BLaER1 treated with 17β-estradiol and CSF1 and Interleukin-3, amounts not matched to agents 10 nM and 100 nM (cell line): ENCODE measurements around the gene ARHGDIB.

Experiments
- H3K27ac ChIP-seq, 11 experiments: shearing (Covaris generic); formaldehyde crosslinking; 2 replicates each; pipeline ENCODE4 v1.8.1; 2022
- H3K27me3 ChIP-seq, 11 experiments: shearing (Covaris generic); formaldehyde crosslinking; 2 replicates each; pipeline ENCODE4 v1.8.1; 2022
- H3K36me3 ChIP-seq, 11 experiments: shearing (Covaris generic); formaldehyde crosslinking; 2 replicates each; pipeline ENCODE4 v1.8.1; 2022
- H3K4me1 ChIP-seq, 10 experiments: shearing (Covaris generic); formaldehyde crosslinking; 2 replicates each; pipeline ENCODE4 v1.8.1; 2022
- H3K4me2 ChIP-seq, 11 experiments: shearing (Covaris generic); formaldehyde crosslinking; 2 replicates each; pipeline ENCODE4 v1.8.1; 2022
- H3K4me3 ChIP-seq, 10 experiments: shearing (Covaris generic); formaldehyde crosslinking; 2 replicates each; pipeline ENCODE4 v1.8.1; 2022
- H3K9ac ChIP-seq, 11 experiments: shearing (Covaris generic); formaldehyde crosslinking; 2 replicates each; pipeline ENCODE4 v1.8.1; 2022
- H3K9me3 ChIP-seq, 11 experiments: shearing (Covaris generic); formaldehyde crosslinking; replicated peaks in 1 of 11; 2 replicates each; pipeline ENCODE4 v1.8.1; 2022
- H4K20me1 ChIP-seq, 11 experiments: shearing (Covaris generic); formaldehyde crosslinking; 2 replicates each; pipeline ENCODE4 v1.8.1; 2022
- Cebpa-rat ChIP-seq, 11 experiments: shearing (Covaris generic); IDR thresholded peaks; 2 replicates each; pipeline ENCODE4 v1.8.1; 2022

The ARHGDIB gene

GRCh38 chr12:14938301-14938700, 23.1 kb downstream of the ARHGDIB start, which contains the start of gene ERP27:
TSS of gene ERP27 (minus strand) at chr12:14938537. CDS start at chr12:14938508, 29 bp downstream.
- no peaks in the 10 kb centered on the region for H3K27me3 ChIP-seq
- peaks cover 80 to 100% (median 96%) of the 10 kb centered on the region in 11 experiments for H3K36me3 ChIP-seq
- H4K20me1 ChIP-seq: peaks cover 0 to 10% (median 0%) of the 10 kb centered on the region in 11 experiments; a peak in 5 of 22 replicates
- TF ChIP-seq Cebpa-rat (IDR thresholded peaks at IDR 0.05): no peak
- H3K27ac ChIP-seq: no peak within 1 kb of the TSS
- H3K4me2 ChIP-seq: peak within 1 kb of the TSS in 3 of 11 experiments; percentile 0 to 35 (median 20); a peak in 1 of 22 replicates
- no peak within 1 kb of the TSS for H3K4me3 ChIP-seq
- peaks cover 0 to 22% (median 8%) of the 10 kb centered on the region in 10 experiments; a peak in 9 of 20 replicates for H3K4me1 ChIP-seq
- H3K9me3 ChIP-seq: peaks cover 0 to 7% (median 0%) of the 10 kb centered on the region in 11 experiments; a peak in 4 of 22 replicates
- H3K9ac ChIP-seq: no peak within 1 kb of the TSS

DNA sequence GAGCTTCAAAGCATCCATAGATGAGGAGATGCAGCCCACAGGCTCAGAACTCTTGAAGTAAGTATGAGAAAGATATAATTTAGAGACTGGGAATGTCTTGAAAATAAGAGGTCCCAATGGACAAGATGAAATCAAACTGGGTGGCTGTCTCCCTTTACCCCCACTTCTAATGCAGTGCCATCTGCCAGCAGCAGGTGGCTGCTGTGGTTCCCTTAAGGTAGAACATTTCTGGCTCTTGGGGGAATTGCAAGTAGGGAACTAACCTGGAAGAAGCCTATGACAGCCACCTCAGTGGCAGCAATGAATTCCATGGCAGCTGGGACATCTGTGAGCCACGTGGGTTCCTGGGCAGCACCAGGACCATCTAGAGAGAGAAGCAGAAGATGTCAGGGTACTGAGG, 23.7 kb downstream of the ARHGDIB start:
- Histone ChIP-seq H3K9ac (no peak overlapping the region), H3K9me3 (peaks cover 0 to 7% (median 0%) of the 10 kb centered on the region in 11 experiments; a peak in 3 of 22 replicates), H3K36me3 (peaks cover 80 to 100% (median 96%) of the 10 kb centered on the region in 11 experiments)

DNA sequence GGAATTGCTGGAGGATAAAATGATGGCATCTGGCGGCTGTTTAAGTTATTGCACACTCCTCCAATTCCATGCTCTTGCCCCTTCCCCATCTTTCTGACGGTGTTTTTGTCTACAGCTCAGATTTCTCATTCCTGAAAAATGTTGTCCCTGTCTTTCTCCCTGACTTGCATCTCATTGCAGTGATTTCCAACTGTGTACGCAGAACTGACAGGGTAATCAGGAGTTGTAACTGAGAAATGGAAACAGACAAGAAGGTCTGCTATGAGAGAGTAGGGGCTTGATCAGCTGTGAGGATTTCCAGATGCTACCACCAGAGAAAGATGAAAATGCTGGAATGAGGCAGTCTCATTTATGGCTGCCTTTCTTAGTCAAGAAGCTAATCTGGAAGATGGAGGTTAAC, 24.4 kb downstream of the ARHGDIB start:
- no peak overlapping the region for H3K27ac ChIP-seq
- H3K9ac ChIP-seq: no peak overlapping the region
- peaks cover 0 to 22% (median 8%) of the 10 kb centered on the region in 10 experiments; a peak in 9 of 20 replicates for H3K4me1 ChIP-seq
- no peak for TF ChIP-seq Cebpa-rat (IDR thresholded peaks at IDR 0.05)
- H4K20me1 ChIP-seq: peaks cover 0 to 4% (median 0%) of the 10 kb centered on the region in 11 experiments; a peak in 2 of 22 replicates
- H3K9me3 ChIP-seq: peaks cover 0 to 4% (median 0%) of the 10 kb centered on the region in 11 experiments; a peak in 2 of 22 replicates
- no peak overlapping the region for H3K4me2 ChIP-seq
- peaks cover 80 to 100% (median 96%) of the 10 kb centered on the region in 11 experiments for H3K36me3 ChIP-seq
- no peak overlapping the region for H3K4me3 ChIP-seq
- H3K27me3 ChIP-seq: no peaks in the 10 kb centered on the region

More for the DNA sequence above, 23.7 kb downstream of the ARHGDIB start:
- H3K4me2 ChIP-seq: no peak overlapping the region
- H3K4me1 ChIP-seq: peaks cover 0 to 22% (median 8%) of the 10 kb centered on the region in 10 experiments; a peak in 9 of 20 replicates
- H3K27ac ChIP-seq: no peak overlapping the region
- TF ChIP-seq Cebpa-rat (IDR thresholded peaks at IDR 0.05): no peak
- no peak overlapping the region for H3K4me3 ChIP-seq
- peaks cover 0 to 10% (median 0%) of the 10 kb centered on the region in 11 experiments; a peak in 5 of 22 replicates for H4K20me1 ChIP-seq
- H3K27me3 ChIP-seq: no peaks in the 10 kb centered on the region

GRCh38 chr12:14936224-14936861, 25.1 kb downstream of the ARHGDIB start:
- no peaks in the 10 kb centered on the region for H4K20me1 ChIP-seq
- no peak overlapping the region for H3K4me3 ChIP-seq
- H3K9me3 ChIP-seq: peaks cover 0 to 3% (median 0%) of the 10 kb centered on the region in 11 experiments; a peak in 1 of 22 replicates
- H3K9ac ChIP-seq: no peak overlapping the region
- TF ChIP-seq Cebpa-rat (IDR thresholded peaks at IDR 0.05): no peak
- H3K27ac ChIP-seq: no peak overlapping the region
- peaks cover 80 to 100% (median 95%) of the 10 kb centered on the region in 11 experiments for H3K36me3 ChIP-seq
- no peak overlapping the region for H3K4me2 ChIP-seq
- H3K27me3 ChIP-seq: no peaks in the 10 kb centered on the region
- peaks cover 0 to 22% (median 11%) of the 10 kb centered on the region in 10 experiments; a peak in 13 of 20 replicates for H3K4me1 ChIP-seq

- no peak overlapping the region for H3K4me2 ChIP-seq
- TF ChIP-seq Cebpa-rat (IDR thresholded peaks at IDR 0.05): no peak
- no peaks in the 10 kb centered on the region; a peak in 1 of 22 replicates for H3K9me3 ChIP-seq
- no peak overlapping the region for H3K27ac ChIP-seq
- H4K20me1 ChIP-seq: no peaks in the 10 kb centered on the region
- peaks cover 0 to 14% (median 9%) of the 10 kb centered on the region in 10 experiments; a peak in 13 of 20 replicates for H3K4me1 ChIP-seq
- peaks cover 70 to 100% (median 89%) of the 10 kb centered on the region in 11 experiments for H3K36me3 ChIP-seq
- H3K9ac ChIP-seq: no peak overlapping the region
- no peak overlapping the region for H3K4me3 ChIP-seq
- H3K27me3 ChIP-seq: no peaks in the 10 kb centered on the region
Observed at GRCh38 chr12:14935031-14935430, 26.4 kb downstream of the ARHGDIB start.

- Histone ChIP-seq H3K4me3 (no peak overlapping the region), H3K4me1 (peaks cover 0 to 10% (median 4%) of the 10 kb centered on the region in 10 experiments; a peak in 13 of 20 replicates), H3K4me2 (no peak overlapping the region), H3K9me3 (no peaks in the 10 kb centered on the region), H3K9ac (no peak overlapping the region), H3K36me3 (peaks cover 65 to 96% (median 85%) of the 10 kb centered on the region in 11 experiments), H4K20me1 (no peaks in the 10 kb centered on the region), H3K27me3 (no peaks in the 10 kb centered on the region), H3K27ac (no peak overlapping the region)
- TF ChIP-seq Cebpa-rat (IDR thresholded peaks at IDR 0.05): no peak
Observed at GRCh38 chr12:14934511-14934910, 26.9 kb downstream of the ARHGDIB start.

DNA sequence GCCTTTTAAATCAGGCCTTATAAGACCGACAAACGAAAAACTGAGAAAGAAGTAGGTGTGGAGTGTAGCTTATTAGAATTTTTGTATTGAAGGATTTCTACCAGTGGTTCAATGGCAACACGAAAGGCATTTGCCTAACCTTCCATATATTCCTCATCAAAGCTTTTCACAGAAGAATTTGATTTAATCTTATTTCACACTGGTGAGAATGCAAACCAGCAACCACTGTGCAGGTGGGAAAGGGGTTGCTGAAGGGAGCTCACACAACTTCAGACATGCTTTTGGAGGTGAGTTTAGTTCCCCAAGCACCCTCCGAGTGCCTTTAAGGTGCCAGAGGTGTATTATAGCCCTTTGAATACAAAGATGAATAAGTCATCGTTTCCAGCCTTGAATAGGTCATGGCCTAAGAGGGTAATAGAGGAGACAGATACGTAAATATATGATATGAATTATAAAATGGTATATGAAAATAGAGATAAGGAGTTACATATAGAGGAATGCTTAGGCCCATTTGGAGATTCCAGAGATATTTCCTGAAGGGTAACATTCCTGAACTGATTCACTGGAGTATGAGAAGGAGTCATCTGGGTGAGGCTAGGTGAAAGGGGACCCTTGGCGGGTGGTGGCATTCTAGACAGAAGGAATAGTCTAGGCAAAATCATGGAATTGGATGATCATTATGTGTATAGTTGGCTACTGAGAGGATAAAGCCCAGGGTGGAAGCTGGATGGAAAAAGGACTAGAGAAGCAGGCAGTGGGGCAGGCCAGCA, 29.4 kb downstream of the ARHGDIB start:
- peaks cover 0 to 10% (median 0%) of the 10 kb centered on the region in 10 experiments; a peak in 6 of 20 replicates for H3K4me1 ChIP-seq
- H3K36me3 ChIP-seq: peaks cover 47 to 98% (median 74%) of the 10 kb centered on the region in 11 experiments
- no peak overlapping the region for H3K27ac ChIP-seq
- peak overlapping the region in 3 of 11 experiments; percentile 0 to 26 (median 10); a peak in 3 of 22 replicates for H3K4me2 ChIP-seq
- no peak overlapping the region for H3K9ac ChIP-seq
- H3K4me3 ChIP-seq: no peak overlapping the region
- H3K27me3 ChIP-seq: no peaks in the 10 kb centered on the region
- no peaks in the 10 kb centered on the region for H3K9me3 ChIP-seq
- TF ChIP-seq Cebpa-rat (IDR thresholded peaks at IDR 0.05): no peak
- no peaks in the 10 kb centered on the region for H4K20me1 ChIP-seq

- H3K27me3 ChIP-seq: no peaks in the 10 kb centered on the region
- peak overlapping the region in 3 of 11 experiments; percentile 0 to 26 (median 10); a peak in 3 of 22 replicates for H3K4me2 ChIP-seq
- H3K9ac ChIP-seq: no peak overlapping the region
- H3K4me1 ChIP-seq: peaks cover 0 to 10% (median 0%) of the 10 kb centered on the region in 10 experiments; a peak in 6 of 20 replicates
- no peak overlapping the region for H3K27ac ChIP-seq
- no peak overlapping the region for H3K4me3 ChIP-seq
- no peaks in the 10 kb centered on the region for H4K20me1 ChIP-seq
- TF ChIP-seq Cebpa-rat (IDR thresholded peaks at IDR 0.05): no peak
- no peaks in the 10 kb centered on the region for H3K9me3 ChIP-seq
- peaks cover 42 to 91% (median 68%) of the 10 kb centered on the region in 11 experiments for H3K36me3 ChIP-seq
Observed at GRCh38 chr12:14931359-14931758, 30.0 kb downstream of the ARHGDIB start.

GRCh38 chr12:14930299-14930698, 31.1 kb downstream of the ARHGDIB start:
- TF ChIP-seq Cebpa-rat (IDR thresholded peaks at IDR 0.05): no peak
- peaks cover 32 to 81% (median 57%) of the 10 kb centered on the region in 11 experiments for H3K36me3 ChIP-seq
- H3K9ac ChIP-seq: no peak overlapping the region
- H3K27ac ChIP-seq: no peak overlapping the region
- peaks cover 0 to 10% (median 0%) of the 10 kb centered on the region in 10 experiments; a peak in 6 of 20 replicates for H3K4me1 ChIP-seq
- H3K4me2 ChIP-seq: no peak overlapping the region
- H3K27me3 ChIP-seq: no peaks in the 10 kb centered on the region
- H4K20me1 ChIP-seq: no peaks in the 10 kb centered on the region
- no peak overlapping the region for H3K4me3 ChIP-seq
- H3K9me3 ChIP-seq: no peaks in the 10 kb centered on the region
